ENCODE results near the gene SAP30L. TPM values are rescaled to one million over a fixed set of nuclear protein-coding genes. Genes with fewer than 3 reads are reported as not detected.

SAP30L gene
- total and polyA plus RNA-seq, 2 of the 13 experiments (the other 11 are each of a cell fraction or from before 2014, with no cell fraction given), result 27.9 to 37.2 TPM

GRCh38 chr5:154467655-154468354, 22.0 kb downstream of the SAP30L start (continued):
- TF ChIP-seq, protein P1, sequence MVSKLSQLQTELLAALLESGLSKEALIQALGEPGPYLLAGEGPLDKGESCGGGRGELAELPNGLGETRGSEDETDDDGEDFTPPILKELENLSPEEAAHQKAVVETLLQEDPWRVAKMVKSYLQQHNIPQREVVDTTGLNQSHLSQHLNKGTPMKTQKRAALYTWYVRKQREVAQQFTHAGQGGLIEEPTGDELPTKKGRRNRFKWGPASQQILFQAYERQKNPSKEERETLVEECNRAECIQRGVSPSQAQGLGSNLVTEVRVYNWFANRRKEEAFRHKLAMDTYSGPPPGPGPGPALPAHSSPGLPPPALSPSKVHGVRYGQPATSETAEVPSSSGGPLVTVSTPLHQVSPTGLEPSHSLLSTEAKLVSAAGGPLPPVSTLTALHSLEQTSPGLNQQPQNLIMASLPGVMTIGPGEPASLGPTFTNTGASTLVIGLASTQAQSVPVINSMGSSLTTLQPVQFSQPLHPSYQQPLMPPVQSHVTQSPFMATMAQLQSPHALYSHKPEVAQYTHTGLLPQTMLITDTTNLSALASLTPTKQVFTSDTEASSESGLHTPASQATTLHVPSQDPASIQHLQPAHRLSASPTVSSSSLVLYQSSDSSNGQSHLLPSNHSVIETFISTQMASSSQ (IDR thresholded peaks at IDR 0.05; ENCODE audit: low read depth), result no peak
- TF ChIP-seq, protein P1 (CRISPR knock-in tag; IDR thresholded peaks at IDR 0.05; ENCODE audit: borderline replicate concordance), result no peak
- TF ChIP-seq LBX2 (CRISPR knock-in tag; IDR thresholded peaks at IDR 0.05; ENCODE audit: borderline replicate concordance), result no peak
- TF ChIP-seq ZFAT (CRISPR knock-in tag; conservative IDR thresholded peaks at IDR 0.05), result no peak
- no peak for TF ChIP-seq IRF2 (CRISPR knock-in tag; IDR thresholded peaks at IDR 0.05)
- peak; percentile 22; the same call in 1 of the 2 replicates for TF ChIP-seq FOSL2 (CRISPR knock-in tag; IDR thresholded peaks at IDR 0.05)
- TF ChIP-seq GATA4 (IDR thresholded peaks at IDR 0.05; ENCODE audit: borderline replicate concordance, low read depth), result no peak
- TF ChIP-seq BORCS8-MEF2B (CRISPR knock-in tag; IDR thresholded peaks at IDR 0.05), result no peak
- peak; percentile 88 for TF ChIP-seq CTCF (CRISPR knock-in tag; IDR thresholded peaks at IDR 0.05)
- no peak for TF ChIP-seq ZNF703 (CRISPR knock-in tag; IDR thresholded peaks at IDR 0.05; ENCODE audit: borderline replicate concordance)
- TF ChIP-seq RFX3 (CRISPR knock-in tag; IDR thresholded peaks at IDR 0.05), result no peak
- TF ChIP-seq MED13 (CRISPR knock-in tag; IDR thresholded peaks at IDR 0.05), result no peak
- no peak for TF ChIP-seq NCOR1 (IDR thresholded peaks at IDR 0.05; ENCODE audit: borderline replicate concordance, low read length)
- TF ChIP-seq ZNF3 (CRISPR knock-in tag; IDR thresholded peaks at IDR 0.05), result no peak
- 0 out of 2 replicates have a peak, but pooled peaks have one; percentile 23 for TF ChIP-seq CBX5 (CRISPR knock-in tag; IDR thresholded peaks at IDR 0.05; ENCODE audit: borderline replicate concordance)
- no peak for TF ChIP-seq NCOA2 (CRISPR knock-in tag; IDR thresholded peaks at IDR 0.05)
